Measurements from ENCODE around the gene ULK3.

Gene ULK3

DNA sequence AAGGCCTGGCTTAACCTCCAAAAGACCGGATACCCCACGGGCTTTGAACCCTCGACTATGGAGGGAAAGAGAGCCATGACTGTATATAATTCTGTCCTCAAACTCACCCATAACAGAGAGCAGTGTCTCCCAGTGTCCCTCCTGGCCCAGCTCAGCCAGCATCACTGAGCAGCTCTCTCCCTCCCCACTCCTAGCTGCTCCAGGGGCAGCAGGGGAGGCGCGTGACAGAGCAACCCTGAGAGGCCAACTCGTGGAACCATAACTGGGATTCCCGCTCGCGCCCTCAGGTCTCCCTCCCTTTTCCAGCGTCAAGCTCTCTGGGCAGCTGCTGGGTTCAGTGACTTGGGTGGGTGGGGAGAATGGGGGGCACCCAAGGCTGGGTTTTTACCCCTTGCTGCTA lies 17.1 kb downstream of the ULK3 start:
- H3K4me3 ChIP-seq (IDR thresholded peaks at IDR 0.05; ENCODE audit: insufficient read depth, low read depth, low read length): no peak overlapping the region
- no peak overlapping the region for H3K27ac ChIP-seq
- no peaks in the 10 kb centered on the region for H4K20me1 ChIP-seq (ENCODE audit: insufficient read depth)
- H3K27me3 ChIP-seq (ENCODE audit: insufficient read depth, low read depth): peaks cover 67% of the 10 kb centered on the region
- TF ChIP-seq, protein P1, sequence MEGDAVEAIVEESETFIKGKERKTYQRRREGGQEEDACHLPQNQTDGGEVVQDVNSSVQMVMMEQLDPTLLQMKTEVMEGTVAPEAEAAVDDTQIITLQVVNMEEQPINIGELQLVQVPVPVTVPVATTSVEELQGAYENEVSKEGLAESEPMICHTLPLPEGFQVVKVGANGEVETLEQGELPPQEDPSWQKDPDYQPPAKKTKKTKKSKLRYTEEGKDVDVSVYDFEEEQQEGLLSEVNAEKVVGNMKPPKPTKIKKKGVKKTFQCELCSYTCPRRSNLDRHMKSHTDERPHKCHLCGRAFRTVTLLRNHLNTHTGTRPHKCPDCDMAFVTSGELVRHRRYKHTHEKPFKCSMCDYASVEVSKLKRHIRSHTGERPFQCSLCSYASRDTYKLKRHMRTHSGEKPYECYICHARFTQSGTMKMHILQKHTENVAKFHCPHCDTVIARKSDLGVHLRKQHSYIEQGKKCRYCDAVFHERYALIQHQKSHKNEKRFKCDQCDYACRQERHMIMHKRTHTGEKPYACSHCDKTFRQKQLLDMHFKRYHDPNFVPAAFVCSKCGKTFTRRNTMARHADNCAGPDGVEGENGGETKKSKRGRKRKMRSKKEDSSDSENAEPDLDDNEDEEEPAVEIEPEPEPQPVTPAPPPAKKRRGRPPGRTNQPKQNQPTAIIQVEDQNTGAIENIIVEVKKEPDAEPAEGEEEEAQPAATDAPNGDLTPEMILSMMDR (conservative IDR thresholded peaks at IDR 0.05; ENCODE audit: low read depth, low read length): no peak
- no peaks in the 10 kb centered on the region for H3K36me3 ChIP-seq (ENCODE audit: insufficient read depth)
- no peak overlapping the region for H3K4me2 ChIP-seq
- no peak overlapping the region for H2AFZ ChIP-seq (ENCODE audit: low read depth)
- H3K9ac ChIP-seq: no peak overlapping the region
- H3K4me1 ChIP-seq (ENCODE audit: low read depth, poor library complexity, severe bottlenecking): no peaks in the 10 kb centered on the region
- H3K79me2 ChIP-seq (ENCODE audit: insufficient read depth, low read depth): no peaks in the 10 kb centered on the region

GRCh38 chr15:74824976-74825375 lies 18.0 kb downstream of the ULK3 start:
- no peak overlapping the region for H2AFZ ChIP-seq (ENCODE audit: low read depth)
- no peak overlapping the region for H3K9ac ChIP-seq
- H3K4me2 ChIP-seq: no peak overlapping the region
- no peaks in the 10 kb centered on the region for H4K20me1 ChIP-seq (ENCODE audit: insufficient read depth)
- TF ChIP-seq, protein P1 (conservative IDR thresholded peaks at IDR 0.05; ENCODE audit: low read depth, low read length): no peak
- no peak overlapping the region for H3K27ac ChIP-seq
- H3K4me3 ChIP-seq (IDR thresholded peaks at IDR 0.05; ENCODE audit: insufficient read depth, low read depth, low read length): no peak overlapping the region
- H3K79me2 ChIP-seq (ENCODE audit: insufficient read depth, low read depth): no peaks in the 10 kb centered on the region
- H3K36me3 ChIP-seq (ENCODE audit: insufficient read depth): no peaks in the 10 kb centered on the region
- no peaks in the 10 kb centered on the region for H3K4me1 ChIP-seq (ENCODE audit: low read depth, poor library complexity, severe bottlenecking)
- peaks cover 75% of the 10 kb centered on the region for H3K27me3 ChIP-seq (ENCODE audit: insufficient read depth, low read depth)

GRCh38 chr15:74823324-74823723 lies 19.6 kb downstream of the ULK3 start:
- H3K4me3 ChIP-seq (IDR thresholded peaks at IDR 0.05; ENCODE audit: insufficient read depth, low read depth, low read length): no peak overlapping the region
- H4K20me1 ChIP-seq (ENCODE audit: insufficient read depth): no peaks in the 10 kb centered on the region
- H3K27me3 ChIP-seq (ENCODE audit: insufficient read depth, low read depth): peaks cover 79% of the 10 kb centered on the region
- H2AFZ ChIP-seq (ENCODE audit: low read depth): no peak overlapping the region
- H3K27ac ChIP-seq: no peak overlapping the region
- TF ChIP-seq, protein P1 (conservative IDR thresholded peaks at IDR 0.05; ENCODE audit: low read depth, low read length): no peak
- no peaks in the 10 kb centered on the region for H3K4me1 ChIP-seq (ENCODE audit: low read depth, poor library complexity, severe bottlenecking)
- no peak overlapping the region for H3K4me2 ChIP-seq
- no peak overlapping the region for H3K9ac ChIP-seq
- no peaks in the 10 kb centered on the region for H3K36me3 ChIP-seq (ENCODE audit: insufficient read depth)
- no peaks in the 10 kb centered on the region for H3K79me2 ChIP-seq (ENCODE audit: insufficient read depth, low read depth)

DNA sequence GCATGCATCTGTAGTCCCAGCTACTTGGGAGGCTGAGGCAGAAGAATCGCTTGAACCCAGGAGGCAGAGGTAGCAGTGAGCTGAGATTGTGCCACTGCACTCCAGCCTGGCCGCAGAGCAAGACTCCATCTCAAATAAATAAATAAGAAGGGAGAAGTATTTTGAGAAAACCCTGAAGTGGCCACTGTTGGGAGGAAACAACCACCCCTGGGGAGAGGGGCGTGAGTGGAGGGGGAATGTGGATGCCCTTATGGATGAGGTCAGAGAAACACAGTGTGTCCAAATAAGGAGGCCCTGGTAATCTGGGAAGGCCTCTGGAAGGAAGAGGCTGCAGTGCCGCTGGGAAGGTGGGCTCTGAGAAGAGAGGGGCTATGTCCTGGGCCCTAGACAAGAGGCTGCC lies 20.7 kb downstream of the ULK3 start:
- H3K9ac ChIP-seq: no peak overlapping the region
- no peak overlapping the region for H3K27ac ChIP-seq
- H3K4me2 ChIP-seq: no peak overlapping the region

More for the DNA sequence above, 20.7 kb downstream of the ULK3 start:
- Histone ChIP-seq H4K20me1 (ENCODE audit: insufficient read depth) (no peaks in the 10 kb centered on the region), H2AFZ (ENCODE audit: low read depth) (no peak overlapping the region), H3K4me3 (IDR thresholded peaks at IDR 0.05; ENCODE audit: insufficient read depth, low read depth, low read length) (no peak overlapping the region), H3K27me3 (ENCODE audit: insufficient read depth, low read depth) (peaks cover 79% of the 10 kb centered on the region), H3K36me3 (ENCODE audit: insufficient read depth) (no peaks in the 10 kb centered on the region), H3K79me2 (ENCODE audit: insufficient read depth, low read depth) (no peaks in the 10 kb centered on the region), H3K4me1 (ENCODE audit: low read depth, poor library complexity, severe bottlenecking) (no peaks in the 10 kb centered on the region)
- TF ChIP-seq, protein P1 (conservative IDR thresholded peaks at IDR 0.05; ENCODE audit: low read depth, low read length): no peak

All from KMS-11 (cell line).